A549 treated with Mapracorat at 1 μM for 4 hours (cell line): ENCODE results near the gene GALR3. TPM values are rescaled to one million over a fixed set of nuclear protein-coding genes. Genes with fewer than 3 reads are reported as not detected.

Source experiments
- total RNA-seq: library from RNA; stranded (reverse); fragments of 200-300 nt; extraction: Qiagen RNA extraction; gene quantifications from 5 replicates; pipeline ENCODE4 v1.2.3, GENCODE V29; 2022

GALR3 gene
- not detected in 5 replicates for total RNA-seq

GRCh38 chr22:37823134-37823985 lies at the start of gene GALR3:
Gene GALR3, plus strand, starts transcription at chr22:37823382. Its CDS starts 25 bp downstream, at chr22:37823407.

GRCh38 chr22:37807410-37808293 lies 15.5 kb upstream of the GALR3 start, which contains the start of gene GCAT:
Gene GCAT, plus strand, starts transcription at chr22:37807934. Its CDS starts 34 bp downstream, at chr22:37807968.

GRCh38 chr22:37849089-37849751 lies 26.0 kb downstream of the GALR3 start, which contains the start of gene EIF3L:
Gene EIF3L, plus strand, starts transcription at chr22:37849419. Its CDS starts 31 bp downstream, at chr22:37849450.

Other genes with a start within 250 kb of the GALR3 start
- 0.31 to 0.46 TPM in 2 of 5 replicates, not detected in the others for gene LGALS2, start 243.3 kb upstream of the GALR3 start, total RNA-seq
- 16.4 to 24.1 TPM (median 23.6 TPM) in 5 replicates for gene GGA1, start 214.5 kb upstream of the GALR3 start, total RNA-seq
- 1.5 to 2.6 TPM (median 1.9 TPM) in 5 replicates for gene SH3BP1, start 183.7 kb upstream of the GALR3 start, total RNA-seq
- 12.9 to 18.7 TPM (median 16.5 TPM) in 5 replicates for gene PDXP, start 164.7 kb upstream of the GALR3 start, total RNA-seq
- 1,243 to 1,361 TPM (median 1,330 TPM) in 5 replicates for gene LGALS1, start 147.7 kb upstream of the GALR3 start, total RNA-seq
- 23.9 to 30.7 TPM (median 26.6 TPM) in 5 replicates for gene NOL12, start 137.0 kb upstream of the GALR3 start, total RNA-seq
- 26.5 to 37.8 TPM (median 33.8 TPM) in 5 replicates for gene TRIOBP, start 126.3 kb upstream of the GALR3 start, total RNA-seq
- gene GCAT, start 15.4 kb upstream of the GALR3 start, total RNA-seq, result 2.7 to 3.8 TPM (median 3.0 TPM) in 5 replicates
- 18.1 to 25.4 TPM (median 21.6 TPM) in 5 replicates for gene ANKRD54, start 21.0 kb downstream of the GALR3 start, total RNA-seq
- gene EIF3L, start 26.0 kb downstream of the GALR3 start, total RNA-seq, result 264 to 287 TPM (median 275 TPM) in 5 replicates
- gene MICALL1, start 82.9 kb downstream of the GALR3 start, total RNA-seq, result 16.7 to 20.2 TPM (median 18.6 TPM) in 5 replicates
- 0.13 to 0.30 TPM (median 0.26 TPM) in 5 replicates for gene C22orf23, start 130.2 kb downstream of the GALR3 start, total RNA-seq
- gene POLR2F, start 130.3 kb downstream of the GALR3 start, total RNA-seq, result 118 to 139 TPM (median 126 TPM) in 5 replicates
- gene SOX10, start 161.2 kb downstream of the GALR3 start, total RNA-seq, result not detected in 5 replicates
- gene PICK1, start 234.0 kb downstream of the GALR3 start, total RNA-seq, result 10.6 to 12.2 TPM (median 11.9 TPM) in 5 replicates